GM12892 (cell line): ENCODE data around the gene ATRIP.

ENCODE experiments used
- POLR2A ChIP-seq: IDR thresholded peaks from 2 replicates; pipeline ENCODE4 v1.6.1; 2011; ENCODE audit warnings: low read depth, low read length, control low read depth
- POLR2AphosphoS5 ChIP-seq: IDR thresholded peaks from 2 replicates; pipeline ENCODE4 v1.6.1; 2011; ENCODE audit warnings: low read depth, low read length, control low read depth
- TAF1 ChIP-seq: IDR thresholded peaks from 2 replicates; pipeline ENCODE4 v1.6.1; 2011; ENCODE audit warnings: low read depth, mild to moderate bottlenecking, control low read depth, low read length, borderline replicate concordance

GRCh38 chr3:48402281-48402732 is 44.2 kb upstream of the ATRIP start:
- TF ChIP-seq POLR2A (no peak), TAF1 (no peak), POLR2AphosphoS5 (no peak)
